Measurements from ENCODE around the gene MPHOSPH10.
"Not testable (repeated sequence)": the region's sequence is repeated elsewhere in the genome, so short reads cannot be mapped to it uniquely, and the experiment has no call there.

MPHOSPH10 gene

GRCh38 chr2:71125506-71126294, 4.7 kb upstream of the MPHOSPH10 start:
- no peak for DNase-seq (ENCODE audit: extremely low read depth, insufficient read length)
- H3K36me3 ChIP-seq (ENCODE audit: control insufficient read depth, insufficient read depth, low read length) = peaks cover 4% of the 10 kb centered on the region
- no peak for TF ChIP-seq CTCF (IDR thresholded peaks at IDR 0.05; ENCODE audit: insufficient read depth, low read length, poor library complexity, severe bottlenecking)

GRCh38 chr2:71126957-71127356, 3.5 kb upstream of the MPHOSPH10 start:
- Histone ChIP-seq H3K4me3 (replicated peaks; ENCODE audit: low read depth, low read length) (no peak overlapping the region), H3K27me3 (replicated peaks; ENCODE audit: control insufficient read depth, insufficient read depth, low read length) (no peaks in the 10 kb centered on the region), H3K36me3 (ENCODE audit: control insufficient read depth, insufficient read depth, low read length) (peaks cover 1% of the 10 kb centered on the region)
- no peak for DNase-seq (ENCODE audit: extremely low read depth, insufficient read length)
- no peak for TF ChIP-seq CTCF (IDR thresholded peaks at IDR 0.05; ENCODE audit: insufficient read depth, low read length, poor library complexity, severe bottlenecking)

More at GRCh38 chr2:71125506-71126294, 4.7 kb upstream of the MPHOSPH10 start:
- Histone ChIP-seq H3K27me3 (replicated peaks; ENCODE audit: control insufficient read depth, insufficient read depth, low read length) (no peaks in the 10 kb centered on the region), H3K4me3 (replicated peaks; ENCODE audit: low read depth, low read length) (no peak overlapping the region)

GRCh38 chr2:71129114-71129901, 1.1 kb upstream of the MPHOSPH10 start:
- TF ChIP-seq CTCF (IDR thresholded peaks at IDR 0.05; ENCODE audit: insufficient read depth, low read length, poor library complexity, severe bottlenecking) = no peak
- peak overlapping the region; percentile 88 for H3K4me3 ChIP-seq (replicated peaks; ENCODE audit: low read depth, low read length)
- peaks cover 2% of the 10 kb centered on the region; the same call in 1 of the 2 replicates for H3K36me3 ChIP-seq (ENCODE audit: control insufficient read depth, insufficient read depth, low read length)
- H3K27me3 ChIP-seq (replicated peaks; ENCODE audit: control insufficient read depth, insufficient read depth, low read length) = no peaks in the 10 kb centered on the region
- no peak for DNase-seq (ENCODE audit: extremely low read depth, insufficient read length)

- H3K4me3 ChIP-seq (replicated peaks; ENCODE audit: low read depth, low read length) = peak overlapping the region; percentile 88
- no peak for TF ChIP-seq CTCF (IDR thresholded peaks at IDR 0.05; ENCODE audit: insufficient read depth, low read length, poor library complexity, severe bottlenecking)
- DNase-seq (ENCODE audit: extremely low read depth, insufficient read length) = no peak
- H3K27me3 ChIP-seq (replicated peaks; ENCODE audit: control insufficient read depth, insufficient read depth, low read length) = no peaks in the 10 kb centered on the region
- peaks cover 3% of the 10 kb centered on the region; the same call in 1 of the 2 replicates for H3K36me3 ChIP-seq (ENCODE audit: control insufficient read depth, insufficient read depth, low read length)
These were observed 607 bp upstream of the MPHOSPH10 start for GRCh38 chr2:71129902-71130151.

- Histone ChIP-seq H3K4me3 (replicated peaks; ENCODE audit: low read depth, low read length) (peak overlapping the region; percentile 88), H3K27me3 (replicated peaks; ENCODE audit: control insufficient read depth, insufficient read depth, low read length) (no peaks in the 10 kb centered on the region), H3K36me3 (ENCODE audit: control insufficient read depth, insufficient read depth, low read length) (peaks cover 5% of the 10 kb centered on the region)
- no peak for DNase-seq (ENCODE audit: extremely low read depth, insufficient read length)
- TF ChIP-seq CTCF (IDR thresholded peaks at IDR 0.05; ENCODE audit: insufficient read depth, low read length, poor library complexity, severe bottlenecking) = no peak
These were observed 441 bp downstream of the MPHOSPH10 start for GRCh38 chr2:71130905-71131244.

- H3K27me3 ChIP-seq (replicated peaks; ENCODE audit: control insufficient read depth, insufficient read depth, low read length); H3K36me3 ChIP-seq (ENCODE audit: control insufficient read depth, insufficient read depth, low read length); DNase-seq (ENCODE audit: extremely low read depth, insufficient read length): not testable (repeated sequence)
- H3K4me3 ChIP-seq (replicated peaks; ENCODE audit: low read depth, low read length) = peak overlapping the region; percentile 88
These were observed 1.1 kb downstream of the MPHOSPH10 start for GRCh38 chr2:71131387-71132166.
